Inflammatory macrophage treated with lipopolysaccharide for 1 hour (primary cell): ENCODE data around the gene HTR6.
A peak's percentile ranks its signal among the peaks of the same experiment; 100 is the strongest.

Source experiments
- DNase-seq, 2 donors: peaks; one replicate each; pipeline ENCODE4 v3.0.0-alpha.2; 2020 to 2022

The HTR6 gene

DNA sequence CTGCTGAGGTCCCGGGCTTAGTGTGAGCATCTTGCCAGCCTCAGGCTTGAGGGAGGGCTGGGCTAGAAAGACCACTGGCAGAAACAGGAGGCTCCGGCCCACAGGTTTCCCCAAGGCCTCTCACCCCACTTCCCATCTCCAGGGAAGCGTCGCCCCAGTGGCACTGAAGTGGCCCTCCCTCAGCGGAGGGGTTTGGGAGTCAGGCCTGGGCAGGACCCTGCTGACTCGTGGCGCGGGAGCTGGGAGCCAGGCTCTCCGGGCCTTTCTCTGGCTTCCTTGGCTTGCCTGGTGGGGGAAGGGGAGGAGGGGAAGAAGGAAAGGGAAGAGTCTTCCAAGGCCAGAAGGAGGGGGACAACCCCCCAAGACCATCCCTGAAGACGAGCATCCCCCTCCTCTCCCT, 7.2 kb upstream of the HTR6 start:
- no peak for DNase-seq

DNA sequence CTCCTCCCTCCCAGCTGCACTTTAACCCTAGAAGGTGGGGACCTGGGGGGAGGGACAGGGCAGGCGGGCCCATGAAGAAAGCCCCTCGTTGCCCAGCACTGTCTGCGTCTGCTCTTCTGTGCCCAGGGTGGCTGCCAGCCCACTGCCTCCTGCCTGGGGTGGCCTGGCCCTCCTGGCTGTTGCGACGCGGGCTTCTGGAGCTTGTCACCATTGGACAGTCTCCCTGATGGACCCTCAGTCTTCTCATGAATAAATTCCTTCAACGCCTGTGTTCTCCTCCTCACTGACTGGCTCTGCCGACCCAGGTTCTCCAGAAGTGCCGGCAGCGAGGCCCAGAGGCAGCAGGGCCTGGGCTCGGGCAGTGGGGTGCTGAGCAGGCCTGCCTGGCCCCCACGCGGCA, 6.5 kb upstream of the HTR6 start:
- DNase-seq: no peak

DNA sequence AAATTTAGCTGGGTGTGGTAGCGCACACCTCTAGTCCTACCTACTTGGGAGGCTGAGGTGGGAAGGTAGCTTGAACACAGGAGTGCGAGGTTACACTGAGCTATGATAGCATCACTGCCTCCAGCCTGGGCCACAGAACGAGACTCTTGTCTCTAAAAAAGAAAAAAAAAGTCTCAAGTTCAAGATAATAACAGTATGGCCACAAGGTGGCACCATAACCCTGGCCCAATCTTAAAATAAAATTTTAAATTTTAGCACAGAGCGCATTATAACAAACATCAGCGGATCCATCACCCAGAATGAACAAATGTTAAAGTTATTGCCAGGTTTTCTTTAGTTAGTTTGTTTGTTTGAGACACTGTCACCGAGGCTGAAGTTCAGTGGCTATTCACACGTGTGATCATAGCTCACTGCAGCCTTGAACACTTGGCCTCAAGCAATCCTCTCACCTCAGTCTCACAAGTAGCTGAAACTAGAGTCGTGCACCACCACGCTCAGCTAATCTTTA, 2.9 kb upstream of the HTR6 start:
- DNase-seq: peak in 1 of 2 donors; percentile 71

DNA sequence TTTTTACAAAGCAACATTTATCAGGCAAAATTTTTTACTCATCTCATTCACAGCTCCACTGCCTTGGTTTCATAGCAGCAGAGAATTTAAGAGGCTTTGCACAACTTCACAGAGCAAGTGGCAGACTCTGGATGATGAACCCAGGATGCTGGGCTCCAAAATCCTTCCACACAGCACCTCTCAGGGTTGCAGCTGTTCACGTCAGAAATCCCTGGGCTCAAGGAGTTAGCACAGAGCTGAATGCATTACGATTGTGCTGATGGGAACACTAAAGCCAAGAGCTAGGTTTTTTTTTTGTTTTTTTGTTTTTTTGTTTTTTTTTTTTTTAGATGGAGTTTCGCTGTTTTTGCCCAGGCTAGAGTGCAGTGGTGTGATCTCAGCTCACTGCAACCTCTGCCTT, 2.4 kb upstream of the HTR6 start:
- no peak for DNase-seq

DNA sequence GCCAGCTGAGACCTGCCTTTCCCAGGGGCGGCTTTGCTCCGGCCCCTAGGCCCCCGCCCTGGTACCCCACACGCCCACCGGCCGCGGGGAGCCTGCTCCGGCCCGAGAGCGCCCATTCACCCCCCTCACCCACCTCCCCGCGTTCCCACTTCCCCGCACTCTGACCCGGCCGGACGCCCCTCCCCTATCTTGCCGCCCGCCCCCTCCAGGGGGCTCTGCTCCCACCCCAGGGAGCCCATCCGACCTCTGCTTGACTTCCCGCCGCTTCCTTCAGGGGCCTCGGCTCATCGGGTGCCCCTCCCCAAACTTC, 466 bp downstream of the HTR6 start:
- no peak for DNase-seq

DNA sequence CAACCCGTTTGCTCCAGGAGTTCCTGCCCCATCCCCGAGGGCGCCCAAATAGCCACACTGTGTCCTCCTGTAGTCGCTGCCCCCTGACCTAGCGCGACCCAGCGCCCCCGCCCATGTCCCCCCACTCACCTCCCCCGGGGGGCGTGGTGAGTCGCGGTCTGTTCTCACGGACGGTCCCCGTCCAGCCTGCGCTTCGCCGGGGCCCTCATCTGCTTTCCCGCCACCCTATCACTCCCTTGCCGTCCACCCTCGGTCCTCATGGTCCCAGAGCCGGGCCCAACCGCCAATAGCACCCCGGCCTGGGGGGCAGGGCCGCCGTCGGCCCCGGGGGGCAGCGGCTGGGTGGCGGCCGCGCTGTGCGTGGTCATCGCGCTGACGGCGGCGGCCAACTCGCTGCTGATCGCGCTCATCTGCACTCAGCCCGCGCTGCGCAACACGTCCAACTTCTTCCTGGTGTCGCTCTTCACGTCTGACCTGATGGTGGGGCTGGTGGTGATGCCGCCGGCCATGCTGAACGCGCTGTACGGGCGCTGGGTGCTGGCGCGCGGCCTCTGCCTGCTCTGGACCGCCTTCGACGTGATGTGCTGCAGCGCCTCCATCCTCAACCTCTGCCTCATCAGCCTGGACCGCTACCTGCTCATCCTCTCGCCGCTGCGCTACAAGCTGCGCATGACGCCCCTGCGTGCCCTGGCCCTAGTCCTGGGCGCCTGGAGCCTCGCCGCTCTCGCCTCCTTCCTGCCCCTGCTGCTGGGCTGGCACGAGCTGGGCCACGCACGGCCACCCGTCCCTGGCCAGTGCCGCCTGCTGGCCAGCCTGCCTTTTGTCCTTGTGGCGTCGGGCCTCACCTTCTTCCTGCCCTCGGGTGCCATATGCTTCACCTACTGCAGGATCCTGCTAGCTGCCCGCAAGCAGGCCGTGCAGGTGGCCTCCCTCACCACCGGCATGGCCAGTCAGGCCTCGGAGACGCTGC, 1.1 kb downstream of the HTR6 start:
- no peak for DNase-seq

DNA sequence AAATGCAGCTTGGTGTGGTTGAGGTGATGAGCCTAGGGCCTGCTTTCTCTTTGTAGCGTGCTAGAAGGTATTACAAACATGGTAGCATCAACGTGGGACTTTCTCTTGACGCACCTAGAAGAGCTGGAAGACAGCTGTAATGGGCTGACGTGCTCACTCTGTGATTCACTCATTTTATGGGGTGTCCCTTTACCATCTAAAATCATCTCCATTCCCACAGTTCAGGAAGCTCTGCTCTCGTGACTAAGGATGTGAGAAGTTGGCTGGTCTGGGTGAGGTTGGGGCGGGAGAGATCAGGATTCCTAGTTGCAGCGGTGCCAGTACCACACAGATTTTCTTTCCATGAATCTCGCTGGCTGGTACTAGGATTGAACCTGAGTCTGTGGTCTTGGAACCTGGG, 4.2 kb downstream of the HTR6 start:
- no peak for DNase-seq

DNA sequence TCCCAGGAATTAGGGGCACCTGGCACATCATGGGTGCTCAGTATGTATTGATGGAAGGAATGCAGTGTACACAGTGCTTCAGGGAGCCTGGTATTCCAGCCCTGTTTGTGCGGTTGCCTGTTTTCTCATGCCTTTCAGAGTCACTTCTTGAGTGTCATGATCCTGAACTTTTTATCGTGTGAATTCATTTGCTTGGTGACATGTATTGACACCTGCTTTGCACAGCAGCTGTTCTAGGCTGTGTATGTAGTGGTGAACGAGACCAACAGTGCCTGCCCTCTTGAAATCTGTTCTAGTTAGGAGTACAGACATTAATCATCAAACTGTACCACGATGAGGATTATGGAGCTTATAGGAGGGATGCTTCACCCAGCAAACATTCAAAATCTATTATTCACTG, 6.1 kb downstream of the HTR6 start:
- DNase-seq: no peak

DNA sequence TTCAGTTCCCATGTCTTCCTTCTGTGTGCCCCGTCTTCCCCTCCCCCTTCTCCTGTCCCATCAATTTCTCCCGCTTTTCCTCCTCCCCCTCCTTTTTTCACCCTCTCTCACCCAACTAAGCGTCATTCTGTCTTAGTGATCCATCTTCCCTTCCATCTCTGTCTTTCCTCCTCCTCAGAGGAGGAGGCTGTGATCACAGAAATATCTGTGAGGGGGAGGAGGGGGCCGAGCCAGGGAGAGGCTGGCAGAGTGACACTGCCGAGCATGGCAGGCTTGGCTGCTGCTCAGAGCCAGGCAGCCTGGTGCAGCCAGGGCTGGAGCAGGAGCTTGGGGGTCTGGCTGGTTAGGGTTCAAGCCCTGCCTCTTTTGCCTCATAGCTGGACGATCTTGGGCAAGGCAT, 7.6 kb downstream of the HTR6 start:
- no peak for DNase-seq

DNA sequence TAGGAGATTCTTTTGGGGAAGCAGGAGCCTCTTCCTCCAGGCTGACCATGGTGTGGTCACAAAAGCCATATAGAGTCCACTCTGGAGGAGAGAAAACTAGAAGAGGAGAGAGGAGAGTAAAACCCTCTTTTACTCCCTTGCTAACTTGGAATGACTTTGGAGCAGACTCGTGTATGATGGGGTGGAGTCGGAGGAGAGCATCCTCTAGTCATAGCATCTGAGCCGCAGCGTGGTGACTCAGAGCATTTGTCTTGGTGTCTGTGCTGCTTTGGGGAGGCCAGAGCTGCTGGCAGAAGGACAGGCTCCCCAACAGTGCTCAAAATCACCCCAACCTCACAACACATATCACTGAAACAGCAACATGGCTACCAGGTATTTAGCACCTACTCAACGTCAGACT, 11.1 kb downstream of the HTR6 start:
- DNase-seq: no peak

DNA sequence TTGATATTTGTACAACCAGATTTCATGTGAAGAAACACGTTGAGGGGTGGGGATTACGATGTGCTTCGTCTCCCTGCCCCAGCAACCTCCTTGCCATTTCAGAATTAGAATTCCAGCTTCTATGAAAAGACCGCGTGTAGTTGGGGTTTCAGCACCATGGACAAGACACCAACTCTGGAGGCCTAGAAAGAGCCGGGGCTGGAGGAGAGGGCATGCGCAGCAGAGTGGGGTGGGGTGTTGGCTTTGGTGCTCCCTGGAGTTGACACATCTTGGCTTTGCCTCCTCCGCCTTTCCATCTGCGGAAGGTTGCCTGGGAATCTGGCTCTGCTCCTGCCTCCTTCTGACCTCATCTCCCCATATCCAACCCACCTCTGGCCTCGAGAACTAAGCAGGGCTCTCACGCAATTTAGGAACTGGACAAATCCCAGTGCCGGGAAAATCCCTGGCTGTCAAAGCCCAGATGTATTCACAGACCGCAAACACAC, 11.8 kb downstream of the HTR6 start:
- peak in 1 of 2 donors; percentile 24 for DNase-seq

DNA sequence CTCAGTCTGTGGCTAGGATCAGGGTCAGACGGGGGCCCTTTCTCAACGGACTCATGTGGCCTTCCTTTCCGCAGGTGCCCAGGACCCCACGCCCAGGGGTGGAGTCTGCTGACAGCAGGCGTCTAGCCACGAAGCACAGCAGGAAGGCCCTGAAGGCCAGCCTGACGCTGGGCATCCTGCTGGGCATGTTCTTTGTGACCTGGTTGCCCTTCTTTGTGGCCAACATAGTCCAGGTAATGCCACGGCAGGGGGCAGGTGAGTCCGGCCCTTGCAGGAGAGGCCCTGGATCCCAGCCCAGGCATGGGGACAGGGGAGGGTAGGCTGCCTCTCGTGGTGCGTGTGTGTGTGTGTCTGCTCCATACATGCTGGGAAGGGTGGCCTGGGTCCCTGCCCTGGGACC, 13.8 kb downstream of the HTR6 start:
- DNase-seq: no peak

DNA sequence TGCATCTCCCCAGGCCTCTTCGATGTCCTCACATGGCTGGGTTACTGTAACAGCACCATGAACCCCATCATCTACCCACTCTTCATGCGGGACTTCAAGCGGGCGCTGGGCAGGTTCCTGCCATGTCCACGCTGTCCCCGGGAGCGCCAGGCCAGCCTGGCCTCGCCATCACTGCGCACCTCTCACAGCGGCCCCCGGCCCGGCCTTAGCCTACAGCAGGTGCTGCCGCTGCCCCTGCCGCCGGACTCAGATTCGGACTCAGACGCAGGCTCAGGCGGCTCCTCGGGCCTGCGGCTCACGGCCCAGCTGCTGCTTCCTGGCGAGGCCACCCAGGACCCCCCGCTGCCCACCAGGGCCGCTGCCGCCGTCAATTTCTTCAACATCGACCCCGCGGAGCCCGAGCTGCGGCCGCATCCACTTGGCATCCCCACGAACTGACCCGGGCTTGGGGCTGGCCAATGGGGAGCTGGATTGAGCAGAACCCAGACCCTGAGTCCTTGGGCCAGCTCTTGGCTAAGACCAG, 14.3 kb downstream of the HTR6 start:
- no peak for DNase-seq

DNA sequence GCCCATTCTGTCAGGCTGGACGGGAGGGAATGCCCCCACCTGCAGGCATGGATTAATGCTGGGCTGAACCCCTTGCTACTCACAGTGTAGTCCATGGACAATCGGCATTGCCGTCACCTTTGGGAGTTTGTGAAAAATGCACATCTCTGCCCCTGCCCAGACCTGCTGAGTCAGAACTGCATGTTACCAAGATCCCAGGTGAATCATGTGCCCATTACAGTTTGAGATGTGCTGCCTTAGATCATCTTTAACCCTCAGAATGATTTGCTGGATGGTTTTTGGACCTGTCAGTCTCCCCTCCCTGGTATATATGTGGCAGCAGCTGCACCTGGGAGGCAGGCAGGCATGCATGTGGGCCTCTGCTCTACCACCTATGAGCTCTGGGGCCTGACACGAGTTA, 15.0 kb downstream of the HTR6 start:
- no peak for DNase-seq

DNA sequence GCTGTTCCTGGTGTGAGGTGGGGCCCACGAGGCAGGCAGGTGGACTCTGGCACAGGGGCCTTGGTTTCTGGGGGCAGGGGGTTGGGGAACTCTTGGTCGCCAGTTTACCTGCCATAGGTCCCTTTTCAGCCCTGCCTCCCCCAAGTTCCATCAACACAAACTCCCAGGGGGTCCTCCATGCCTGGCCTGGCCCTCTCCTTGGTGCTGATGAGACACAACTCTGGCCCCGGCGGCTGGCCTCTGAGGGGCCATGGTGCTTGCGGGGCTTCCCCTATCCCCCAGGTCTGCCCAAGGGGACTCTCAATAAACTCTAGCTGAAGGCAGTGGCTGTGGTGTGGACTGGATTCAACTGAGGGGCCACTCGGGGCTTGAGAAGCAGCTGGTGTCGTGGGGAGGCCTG, 16.0 kb downstream of the HTR6 start:
- no peak for DNase-seq

DNA sequence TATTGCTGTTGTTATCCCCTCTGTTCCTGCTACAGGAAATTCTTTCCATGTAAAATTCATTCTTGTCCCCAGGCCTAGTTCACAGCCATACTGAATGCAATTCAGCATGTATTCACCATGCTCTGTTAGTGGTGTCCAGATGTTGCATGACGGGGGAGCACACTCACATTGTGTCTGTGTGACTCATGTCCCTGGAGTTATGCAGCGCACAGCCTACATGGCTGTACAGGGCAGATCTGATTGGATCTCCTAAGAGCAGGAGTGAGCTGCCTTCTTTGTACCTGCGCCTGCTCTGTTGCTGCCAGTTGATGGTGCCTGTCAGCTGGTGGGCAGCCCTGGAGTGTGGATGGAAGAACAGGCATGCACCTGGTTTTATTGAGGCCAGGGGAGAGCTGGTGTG, 17.6 kb downstream of the HTR6 start:
- DNase-seq: no peak

DNA sequence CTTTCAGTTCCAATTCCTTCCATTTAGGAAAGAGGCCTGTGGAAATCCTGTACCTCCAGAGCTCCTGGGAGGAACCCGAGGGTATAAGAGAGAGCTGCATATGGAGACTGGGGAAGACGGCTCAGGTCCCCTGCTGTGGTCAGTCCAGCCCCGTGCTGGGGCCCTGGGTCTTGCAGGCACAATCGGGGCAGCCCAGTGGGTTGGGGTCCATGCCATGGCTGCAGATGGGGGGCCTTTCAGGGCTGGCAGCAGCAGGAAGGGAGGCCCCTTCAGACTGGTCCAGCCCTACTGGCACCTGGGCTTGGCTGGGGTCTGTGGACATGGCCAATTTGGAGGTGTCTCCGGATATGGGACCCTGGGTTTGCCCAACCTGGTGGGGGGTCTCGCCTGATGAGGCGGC, 18.2 kb downstream of the HTR6 start:
- DNase-seq: no peak

DNA sequence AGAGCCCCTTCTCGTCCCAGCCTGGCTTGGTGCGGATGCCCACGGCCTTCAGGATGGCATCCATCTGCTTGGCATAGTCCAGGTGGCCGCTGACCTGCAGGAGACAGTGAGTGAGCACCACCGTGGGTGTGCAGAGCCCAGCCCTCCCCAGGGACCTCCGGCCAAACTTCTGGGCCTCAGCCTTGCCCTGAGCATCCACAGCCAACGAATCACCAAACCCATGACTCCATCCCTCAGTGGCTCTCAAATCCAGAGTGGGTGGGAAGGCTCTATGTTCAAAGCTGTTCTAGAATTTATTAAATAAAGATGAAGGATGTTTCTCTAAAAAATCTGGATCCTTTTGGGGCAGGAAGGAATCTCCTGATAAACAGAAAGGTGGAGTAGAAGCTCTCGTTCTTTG, 18.7 kb downstream of the HTR6 start:
- DNase-seq: no peak

DNA sequence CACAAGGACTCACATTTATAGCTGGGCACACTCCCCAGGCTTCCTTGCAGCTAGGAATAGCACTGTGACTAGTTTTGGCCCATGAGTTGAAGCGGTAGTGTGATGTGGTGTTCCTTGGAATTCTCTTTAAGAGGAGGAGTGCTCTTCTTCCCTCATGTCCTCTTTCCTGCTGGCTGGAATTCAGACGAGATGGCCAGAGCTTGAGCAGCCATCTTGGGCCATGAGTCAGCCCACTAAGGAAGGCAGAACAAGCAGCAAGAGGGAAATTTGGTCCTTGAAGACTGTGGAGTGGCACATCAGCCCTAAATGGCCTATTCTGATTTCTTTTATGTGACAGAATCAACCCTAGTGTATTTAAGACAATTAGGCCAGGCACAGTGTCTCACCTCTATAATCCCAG, 20.0 kb downstream of the HTR6 start:
- no peak for DNase-seq

DNA sequence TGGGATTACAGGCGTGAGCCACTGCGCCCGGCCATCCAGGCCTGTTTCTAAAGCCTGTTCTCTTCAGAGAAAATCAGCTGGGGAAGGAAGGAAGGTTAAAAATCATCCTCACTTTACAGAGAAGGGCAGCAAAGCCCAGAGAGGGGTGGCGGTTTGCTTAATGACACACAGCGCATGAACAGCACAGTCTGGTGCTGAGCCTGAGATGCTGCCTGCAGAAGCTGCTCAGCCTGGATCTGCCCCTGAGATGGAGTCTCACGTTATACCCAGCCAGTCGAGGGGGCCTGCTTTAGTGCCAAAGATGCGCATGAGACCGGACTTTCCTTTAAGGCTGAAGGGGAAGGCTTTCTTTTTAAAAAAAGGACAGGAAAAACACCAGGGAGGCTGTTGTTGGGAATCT, 21.3 kb downstream of the HTR6 start:
- no peak for DNase-seq

DNA sequence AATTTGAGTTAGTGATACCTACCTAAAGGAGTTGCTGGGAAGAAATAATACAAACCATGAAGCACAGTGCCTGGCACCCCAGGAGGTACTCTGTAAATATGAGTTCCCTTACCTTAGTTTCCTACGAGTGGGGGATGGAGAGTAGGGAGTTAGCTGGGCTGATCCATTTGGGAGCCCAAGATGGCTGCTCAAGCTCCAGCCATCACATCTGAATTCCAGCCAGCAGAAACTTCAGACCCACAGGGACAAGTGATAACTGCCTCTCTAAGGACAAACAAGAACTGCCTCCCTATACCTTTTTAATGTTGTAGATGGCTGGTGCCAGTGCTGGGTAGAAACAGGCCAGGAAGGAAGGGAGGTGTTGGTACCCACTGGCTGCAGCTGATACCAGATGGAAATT, 22.7 kb downstream of the HTR6 start:
- no peak for DNase-seq

DNA sequence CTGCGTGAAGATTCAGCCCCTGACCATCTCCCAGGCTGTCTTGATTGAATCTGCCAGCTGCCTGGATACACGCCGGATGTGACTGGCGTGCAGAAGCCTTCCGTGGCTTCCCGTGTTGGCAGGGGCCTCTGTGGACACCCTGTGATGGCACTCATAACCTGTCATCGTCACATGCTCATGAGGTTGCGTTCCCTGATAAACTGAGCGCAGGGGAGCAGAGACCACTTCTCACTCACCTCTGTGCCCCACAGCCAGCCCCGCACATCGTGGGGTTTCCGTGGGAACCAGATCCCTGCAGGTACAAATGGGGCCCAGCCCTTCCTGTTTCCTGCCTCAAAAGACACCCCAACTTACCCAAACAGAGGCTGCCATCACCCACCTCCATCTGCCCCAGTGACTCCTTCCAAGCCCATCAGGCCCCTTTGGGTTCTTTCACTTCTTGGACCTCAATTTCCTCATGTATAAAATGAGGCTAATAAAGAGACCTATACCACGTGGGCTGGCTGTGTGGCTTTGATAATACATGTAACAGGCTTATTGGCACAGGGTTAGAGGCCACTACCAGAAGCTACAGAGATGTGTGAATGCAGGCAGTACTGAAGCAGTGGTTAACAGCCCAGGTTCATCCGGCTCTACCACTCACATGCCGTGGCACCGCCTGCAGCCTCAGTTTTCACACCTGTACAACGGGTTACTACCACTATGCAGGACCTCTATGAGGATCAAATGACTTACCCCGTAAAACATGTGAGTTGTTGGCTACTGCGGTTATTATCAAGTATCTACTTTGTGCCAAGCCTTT, 23.6 kb downstream of the HTR6 start:
- no peak for DNase-seq

DNA sequence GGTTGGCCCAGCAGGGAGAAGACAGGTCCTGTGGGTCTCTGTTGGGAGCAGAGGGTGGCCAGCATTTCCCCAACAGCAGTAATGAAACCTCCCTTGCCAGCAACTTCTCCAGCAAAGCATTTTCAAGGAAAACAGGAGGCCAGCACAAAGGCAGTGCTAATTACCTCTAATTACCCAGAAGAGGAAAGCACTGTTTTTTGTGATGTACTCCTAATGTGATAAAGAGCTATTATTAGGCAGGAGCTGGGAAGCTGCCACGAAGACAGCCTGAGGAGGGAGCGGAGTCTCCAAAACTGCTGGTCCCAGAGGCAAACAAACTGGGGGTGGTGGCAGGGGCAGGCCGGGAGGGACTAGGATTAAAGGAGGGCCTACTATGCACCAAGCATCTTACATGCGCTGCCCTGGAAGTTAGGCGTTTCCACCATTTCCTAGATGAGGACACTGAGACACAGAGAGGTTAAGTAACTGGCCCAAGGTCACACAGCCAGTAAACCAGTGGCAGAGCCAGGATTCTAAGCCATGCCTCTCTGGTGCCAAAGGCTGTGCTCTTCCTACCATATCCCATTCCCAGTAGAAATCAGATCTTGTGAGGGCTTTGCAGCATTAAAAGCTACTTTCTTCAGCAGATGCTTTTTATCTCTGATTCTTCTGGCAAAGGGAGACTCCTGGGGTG, 24.5 kb downstream of the HTR6 start:
- DNase-seq: no peak
